Retinal pigment epithelial cell (primary cell): ENCODE measurements around the gene LRRC45.

Source experiments
- DNase-seq: peaks from one replicate; pipeline ENCODE4 v3.0.0-alpha.2; 2010; ENCODE audit warnings: low read depth
- H3K4me3 ChIP-seq: 2 replicates; pipeline ENCODE4 v1.5.1; 2011; ENCODE audit warnings: mild to moderate bottlenecking, low read length, control low read depth, moderate library complexity
- TF ChIP-seq, protein P1 (sequence below): conservative IDR thresholded peaks from 2 replicates; pipeline ENCODE4 v1.5.1; 2011; ENCODE audit warnings: low read depth, low read length, control low read depth, inconsistent platforms

The LRRC45 gene

DNA sequence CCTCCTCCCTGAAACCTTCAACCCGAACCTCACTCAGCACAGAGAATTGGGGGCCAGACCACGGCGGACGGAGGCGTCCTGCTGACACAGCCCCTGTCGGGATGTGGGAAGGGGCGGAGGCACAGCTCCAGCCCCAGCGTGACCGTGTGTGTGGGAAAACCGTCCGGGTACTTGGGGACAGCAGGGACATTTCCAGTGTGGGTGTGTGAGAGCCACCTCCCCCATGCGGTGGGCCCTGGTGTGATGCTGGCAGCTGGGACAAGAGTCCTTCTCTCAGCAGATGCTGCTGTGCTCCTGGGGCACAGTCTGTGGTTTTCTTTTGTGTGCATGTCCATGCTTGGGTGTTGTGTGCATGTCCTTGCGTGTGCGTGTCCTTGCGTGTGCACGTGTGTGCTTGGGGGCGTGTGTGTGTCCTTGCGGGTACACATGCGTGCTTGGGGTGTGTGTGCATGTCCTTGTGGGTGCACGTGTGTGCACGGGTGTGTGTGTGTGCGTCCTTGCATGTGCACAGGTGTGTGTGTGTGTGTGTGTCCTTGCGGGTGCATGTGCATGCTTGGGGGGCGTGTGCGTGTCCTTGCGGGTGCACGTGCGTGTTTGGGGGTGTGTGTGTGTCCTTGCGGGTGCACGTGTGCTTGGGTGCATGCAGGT lies 17.3 kb upstream of the LRRC45 start:
- TF ChIP-seq, protein P1, sequence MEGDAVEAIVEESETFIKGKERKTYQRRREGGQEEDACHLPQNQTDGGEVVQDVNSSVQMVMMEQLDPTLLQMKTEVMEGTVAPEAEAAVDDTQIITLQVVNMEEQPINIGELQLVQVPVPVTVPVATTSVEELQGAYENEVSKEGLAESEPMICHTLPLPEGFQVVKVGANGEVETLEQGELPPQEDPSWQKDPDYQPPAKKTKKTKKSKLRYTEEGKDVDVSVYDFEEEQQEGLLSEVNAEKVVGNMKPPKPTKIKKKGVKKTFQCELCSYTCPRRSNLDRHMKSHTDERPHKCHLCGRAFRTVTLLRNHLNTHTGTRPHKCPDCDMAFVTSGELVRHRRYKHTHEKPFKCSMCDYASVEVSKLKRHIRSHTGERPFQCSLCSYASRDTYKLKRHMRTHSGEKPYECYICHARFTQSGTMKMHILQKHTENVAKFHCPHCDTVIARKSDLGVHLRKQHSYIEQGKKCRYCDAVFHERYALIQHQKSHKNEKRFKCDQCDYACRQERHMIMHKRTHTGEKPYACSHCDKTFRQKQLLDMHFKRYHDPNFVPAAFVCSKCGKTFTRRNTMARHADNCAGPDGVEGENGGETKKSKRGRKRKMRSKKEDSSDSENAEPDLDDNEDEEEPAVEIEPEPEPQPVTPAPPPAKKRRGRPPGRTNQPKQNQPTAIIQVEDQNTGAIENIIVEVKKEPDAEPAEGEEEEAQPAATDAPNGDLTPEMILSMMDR = no peak
- no peak for DNase-seq
- no peak overlapping the region for H3K4me3 ChIP-seq

DNA sequence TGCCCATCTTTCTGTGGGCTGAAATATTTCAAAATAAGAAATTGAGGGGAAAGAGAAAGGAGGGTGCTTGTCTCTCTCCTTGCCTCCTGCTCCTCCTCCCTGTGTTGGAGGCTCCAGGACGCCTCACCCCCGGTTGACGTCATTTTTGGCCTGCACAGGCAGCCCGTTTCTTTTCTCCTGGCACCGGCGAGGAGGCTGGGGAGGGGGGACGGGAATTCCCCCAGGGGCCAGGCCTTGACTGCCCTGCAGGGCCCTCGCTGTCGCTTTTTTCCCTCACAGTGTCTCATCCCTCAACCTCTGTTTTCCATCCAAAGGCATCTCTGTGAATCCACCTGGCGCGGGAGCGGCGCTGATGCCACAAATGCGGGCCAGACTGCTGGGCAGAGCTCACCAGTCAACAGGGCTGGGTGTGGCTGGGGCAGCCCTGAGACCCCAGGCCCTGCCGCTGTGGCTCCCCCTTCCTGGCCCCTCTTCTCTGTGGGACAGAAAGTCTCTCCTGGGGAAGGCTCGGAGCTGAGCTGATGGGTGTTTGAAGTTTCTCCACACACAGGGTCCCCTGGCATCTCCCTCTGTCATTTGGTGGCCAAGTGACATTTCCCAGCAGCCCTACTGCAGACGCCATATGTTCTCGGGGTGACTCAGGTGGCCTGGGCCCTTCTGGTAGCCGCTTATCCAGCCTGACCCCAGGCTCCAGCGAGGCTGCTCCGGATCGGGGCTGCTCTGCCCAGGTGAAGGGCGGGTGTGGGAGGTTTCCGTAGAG lies 16.5 kb upstream of the LRRC45 start:
- no peak overlapping the region for H3K4me3 ChIP-seq
- TF ChIP-seq, protein P1 = no peak
- DNase-seq = no peak

DNA sequence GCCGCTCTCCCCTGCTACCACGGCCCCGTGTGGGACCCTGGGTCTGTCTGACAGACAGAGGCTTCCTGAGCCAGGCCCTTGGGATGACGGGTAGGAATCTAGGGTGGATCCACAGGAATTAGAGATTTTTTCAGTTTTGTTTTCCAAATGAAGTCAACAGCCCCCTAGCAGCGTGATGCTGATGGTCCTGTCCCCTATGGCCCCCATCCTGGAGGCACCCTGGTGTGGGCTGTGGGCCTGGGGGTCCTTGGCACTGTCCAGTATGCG lies 15.9 kb upstream of the LRRC45 start:
- TF ChIP-seq, protein P1 = no peak
- H3K4me3 ChIP-seq = no peak overlapping the region
- no peak for DNase-seq

DNA sequence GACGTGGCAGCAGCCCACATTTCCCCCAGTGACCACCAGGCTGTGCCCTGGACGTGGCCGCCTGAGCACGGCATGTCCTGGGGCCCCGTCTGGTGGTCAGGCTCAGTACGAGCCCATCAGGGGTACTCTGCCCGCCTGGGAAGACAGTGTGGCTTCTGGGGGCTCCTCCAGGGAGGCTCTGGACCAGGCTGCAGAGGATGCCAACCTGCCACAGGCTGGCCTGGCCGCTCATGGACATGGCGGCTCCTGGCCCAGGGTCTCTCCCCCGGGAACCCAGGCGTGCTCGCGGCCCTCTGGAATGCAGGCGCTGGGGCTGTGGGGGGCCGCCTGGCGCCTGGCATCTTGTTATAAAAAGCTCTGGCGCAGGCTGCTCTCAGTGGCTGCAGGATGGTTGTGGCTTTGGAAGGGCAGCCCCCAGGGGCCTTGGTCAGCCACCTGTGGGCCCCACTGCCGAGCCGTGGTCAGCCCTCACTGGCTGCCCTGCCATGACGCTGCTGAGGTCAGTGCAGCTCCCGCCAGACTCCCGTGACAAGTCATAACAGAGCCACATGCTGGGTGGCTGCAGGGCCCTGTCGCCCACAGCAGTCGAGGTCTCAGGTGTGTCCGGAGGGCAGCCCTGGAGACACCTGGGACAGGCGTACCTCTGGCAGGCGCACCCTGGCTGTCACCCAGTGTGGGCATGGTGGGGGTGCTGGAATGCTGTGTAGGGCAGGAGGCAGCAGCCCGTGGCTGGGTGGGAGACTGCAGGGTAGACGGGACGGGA lies 15.4 kb upstream of the LRRC45 start:
- H3K4me3 ChIP-seq = no peak overlapping the region
- TF ChIP-seq, protein P1 = peak; percentile 36
- DNase-seq = no peak

DNA sequence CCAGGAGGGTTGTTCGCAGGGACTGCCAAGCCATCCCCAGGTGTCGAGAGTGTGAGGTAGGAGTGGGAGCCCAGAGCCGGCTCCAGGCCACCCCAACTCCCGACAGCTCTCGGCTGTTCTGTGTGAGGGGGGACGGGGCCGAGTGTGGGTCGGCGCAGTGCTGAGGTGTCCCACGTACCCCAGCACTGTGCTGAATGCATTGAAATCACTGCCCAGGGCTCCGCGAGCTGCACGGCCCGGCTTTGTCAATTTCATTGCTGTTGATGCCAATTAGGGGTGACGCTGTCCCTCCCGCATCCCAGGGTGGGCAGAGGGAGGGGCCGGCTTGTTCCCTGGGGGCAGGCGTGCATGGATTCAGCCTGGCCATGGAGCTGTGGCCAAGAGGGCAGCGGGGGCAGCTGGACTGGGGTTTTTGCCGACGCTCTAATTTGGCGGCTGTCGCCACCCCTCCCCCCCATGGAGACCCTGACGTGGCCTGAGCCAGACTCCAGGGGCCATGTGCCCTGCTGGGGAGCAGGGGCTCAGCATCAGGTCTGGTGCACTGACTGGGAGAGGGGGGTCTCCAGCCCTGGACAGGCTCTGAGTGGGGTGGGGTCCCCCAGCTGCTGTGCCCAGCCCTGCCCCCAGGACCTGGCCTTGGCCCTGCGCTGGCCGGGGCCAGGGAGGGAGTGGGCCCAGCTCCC lies 14.7 kb upstream of the LRRC45 start:
- TF ChIP-seq, protein P1 = no peak
- no peak overlapping the region for H3K4me3 ChIP-seq
- DNase-seq = no peak

DNA sequence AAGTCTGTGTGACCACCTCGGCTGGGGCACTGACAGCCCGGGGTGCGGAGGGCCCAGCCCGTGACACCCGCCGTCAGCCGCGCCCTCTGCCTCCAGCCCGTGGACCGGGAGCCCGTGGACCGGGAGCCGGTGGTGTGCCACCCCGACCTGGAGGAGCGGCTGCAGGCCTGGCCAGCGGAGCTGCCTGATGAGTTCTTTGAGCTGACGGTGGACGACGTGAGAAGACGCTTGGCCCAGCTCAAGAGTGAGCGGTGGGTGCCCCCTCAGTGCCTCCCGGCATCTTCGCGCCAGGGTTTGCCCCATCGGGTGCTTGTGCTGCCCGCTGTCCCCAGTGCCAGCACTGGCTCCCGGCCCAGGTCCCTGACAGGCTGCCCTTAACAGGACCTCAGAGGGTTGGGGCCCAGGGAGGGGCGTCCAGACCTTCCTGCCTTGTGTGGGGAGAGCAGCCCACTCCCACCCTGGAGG lies 14.1 kb upstream of the LRRC45 start:
- TF ChIP-seq, protein P1 = no peak
- H3K4me3 ChIP-seq = no peak overlapping the region
- no peak for DNase-seq
